Midbrain (tissue), 1 donor: ENCODE data around the gene ZNF407.

ENCODE experiments used
- DNase-seq: peaks from one replicate; lab custom pipeline; 2025; lab: John Stamatoyannopoulos, UW

Gene ZNF407

GRCh38 chr18:74929110-74929509 lies 331.4 kb downstream of the ZNF407 start:
- no peak for DNase-seq

- DNase-seq, result no peak
Measured at GRCh38 chr18:74930616-74931015, 332.9 kb downstream of the ZNF407 start.

GRCh38 chr18:74933930-74934329 lies 336.3 kb downstream of the ZNF407 start:
- DNase-seq, result no peak

- no peak for DNase-seq
Measured at GRCh38 chr18:74935434-74935833, 337.8 kb downstream of the ZNF407 start.

GRCh38 chr18:74936343-74936742 lies 338.7 kb downstream of the ZNF407 start:
- no peak for DNase-seq

- DNase-seq, result no peak
Measured at GRCh38 chr18:74937291-74937690, 339.6 kb downstream of the ZNF407 start.

GRCh38 chr18:74940856-74941255 lies 343.2 kb downstream of the ZNF407 start:
- no peak for DNase-seq

- DNase-seq, result no peak
Measured at GRCh38 chr18:74942319-74942910, 344.7 kb downstream of the ZNF407 start.

- DNase-seq, result no peak
Measured at GRCh38 chr18:74944676-74945075, 347.0 kb downstream of the ZNF407 start.

- DNase-seq, result no peak
Measured at GRCh38 chr18:74945774-74946545, 348.3 kb downstream of the ZNF407 start.

- DNase-seq, result no peak
Measured at GRCh38 chr18:74946646-74947375, 349.1 kb downstream of the ZNF407 start.

GRCh38 chr18:74947417-74947816 lies 349.7 kb downstream of the ZNF407 start:
- no peak for DNase-seq

- DNase-seq, result no peak
Measured at GRCh38 chr18:74947875-74948274, 350.2 kb downstream of the ZNF407 start.

- no peak for DNase-seq
Measured at GRCh38 chr18:74949611-74950010, 351.9 kb downstream of the ZNF407 start.

- DNase-seq, result no peak
Measured at GRCh38 chr18:74950479-74950878, 352.8 kb downstream of the ZNF407 start.

GRCh38 chr18:74951165-74951760 lies 353.6 kb downstream of the ZNF407 start:
- no peak for DNase-seq

- DNase-seq, result no peak
Measured at GRCh38 chr18:74957588-74958224, 360.0 kb downstream of the ZNF407 start.

GRCh38 chr18:74959216-74959615 lies 361.5 kb downstream of the ZNF407 start:
- DNase-seq, result no peak

- DNase-seq, result no peak
Measured at GRCh38 chr18:74961596-74961995, 363.9 kb downstream of the ZNF407 start.

- peak; percentile 65 for DNase-seq
Measured at GRCh38 chr18:74963820-74964446, 366.3 kb downstream of the ZNF407 start.

- no peak for DNase-seq
Measured at GRCh38 chr18:74965682-74966081, 368.0 kb downstream of the ZNF407 start.

GRCh38 chr18:74967438-74967837 lies 369.8 kb downstream of the ZNF407 start:
- DNase-seq, result no peak
